ENCODE results near the gene SELL. TPM values are rescaled to one million over a fixed set of nuclear protein-coding genes. Genes with fewer than 3 reads are reported as not detected.

SELL gene
- total and polyA plus RNA-seq, 10 of the 15 experiments (the other 5 are each of a cell fraction or from before 2014, with no cell fraction given): 31.8 to 66.0 (median 50.9) TPM

GRCh38 chr1:169653873-169654272, 57.5 kb downstream of the SELL start:
- Histone ChIP-seq H3K36me3 (ENCODE audit: control insufficient read depth in 2 of 2, insufficient read depth in 2 of 2, low read length in 1 of 2) (no peaks in the 10 kb centered on the region), H3K4me1 (ENCODE audit: control insufficient read depth, insufficient read depth, low read length) (no peaks in the 10 kb centered on the region), H3K27me3 (replicated peaks in 1 of 2; ENCODE audit: control insufficient read depth in 2 of 2, insufficient read depth in 2 of 2, low read length in 1 of 2) (no peaks in the 10 kb centered on the region), H3K9me3 (replicated peaks; ENCODE audit: control insufficient read depth, insufficient read depth, low read length) (no peaks in the 10 kb centered on the region; the same call in 2 of the 3 replicates), H3K4me2 (ENCODE audit: control insufficient read depth, insufficient read depth) (no peak overlapping the region), H3K79me2 (ENCODE audit: control insufficient read depth, insufficient read depth, low read length) (no peaks in the 10 kb centered on the region), H3K27ac (ENCODE audit: control insufficient read depth, insufficient read depth) (no peak overlapping the region), H3K9ac (ENCODE audit: control insufficient read depth, insufficient read depth, low read length) (no peak overlapping the region), H2AFZ (ENCODE audit: control insufficient read depth, low read depth, low read length) (no peak overlapping the region), H3K4me3 (no peak overlapping the region), H4K20me1 (ENCODE audit: control insufficient read depth, insufficient read depth) (no peaks in the 10 kb centered on the region)
- SMC1A ChIA-PET (ENCODE audit: uncharacterized antibody, unreplicated experiment): no interaction called here
- RAD21 ChIA-PET (ENCODE audit: unreplicated experiment): no interaction called here
- DNase-seq (ENCODE audit: low read depth, low spot score): no peak
- no TSS peak for BruUV-seq (replicated peaks)
- intact Hi-C loops (cut with micrococcal nuclease; ENCODE audit: unreplicated experiment) (no loop called here), in situ Hi-C loops (cut with MboI) (no loop called here)
- CTCF ChIA-PET: no interaction called here
- WGBS (ENCODE audit: insufficient coverage, insufficient replicate concordance, low lambda C conversion rate, missing lambda C conversion rate): 39% methylated on average over 2 of the region's 2 CpGs
- FAIRE-seq: no peak
- TF ChIP-seq SPI1 (IDR thresholded peaks at IDR 0.05; ENCODE audit: borderline replicate concordance, insufficient read depth, low read depth, low read length): no peak
- TF ChIP-seq SIX5 (IDR thresholded peaks at IDR 0.05; ENCODE audit: low read depth, low read length, severe bottlenecking): no peak
- no peak for TF ChIP-seq TCF12 (IDR thresholded peaks at IDR 0.05; ENCODE audit: low read depth, low read length)
- no peak for TF ChIP-seq SP1 (IDR thresholded peaks at IDR 0.05; ENCODE audit: low read depth, low read length)
- no peak for TF ChIP-seq CHD4 (IDR thresholded peaks at IDR 0.05)
- no peak for TF ChIP-seq SMAD5 (IDR thresholded peaks at IDR 0.05; ENCODE audit: low read depth)
- TF ChIP-seq E4F1 (IDR thresholded peaks at IDR 0.05; ENCODE audit: borderline replicate concordance, partially characterized antibody): no peak
- no peak for TF ChIP-seq GABPA (IDR thresholded peaks at IDR 0.05; ENCODE audit: low read depth)
- no peak for TF ChIP-seq MEF2A (IDR thresholded peaks at IDR 0.05; ENCODE audit: insufficient read depth, low read depth, low read length)
- no peak for TF ChIP-seq TCF3 (IDR thresholded peaks at IDR 0.05; ENCODE audit: borderline replicate concordance, insufficient read depth, low read depth, low read length)
- no peak for TF ChIP-seq BRCA1 (IDR thresholded peaks at IDR 0.05; ENCODE audit: low read depth, low read length)
- no peak for ATAC-seq
- POLR2A ChIA-PET: no interaction called here

All from GM12878 (cell line).